Neural cell (in vitro differentiated cells): ENCODE data around the gene MAP3K15. TPM values are rescaled to one million over a fixed set of nuclear protein-coding genes. Genes with fewer than 3 reads are reported as not detected.

Experiments
- H2AFZ ChIP-seq: fragments of 200-600, 300-800 bp; sonication (generic), shearing (Covaris generic); 2 replicates; pipeline ENCODE4 v1.6.0; 2014; ENCODE audit warnings: low read depth, mild to moderate bottlenecking, antibody characterized with exemption, low read length, moderate library complexity
- H3F3A ChIP-seq: fragments of 200-600 bp; shearing (Covaris generic); 2 replicates; pipeline ENCODE4 v1.6.1; 2016; ENCODE audit warnings: mild to moderate bottlenecking, moderate library complexity, mixed read lengths, antibody characterized with exemption, low read length; ENCODE audit not compliant: insufficient read depth, poor library complexity, severe bottlenecking
- H3K27ac ChIP-seq: fragments of 200-600, 300-800 bp; sonication (generic), shearing (Covaris generic); 2 replicates; pipeline ENCODE4 v1.5.1; 2014; ENCODE audit warnings: mild to moderate bottlenecking, low read length, moderate library complexity
- H3K27me3 ChIP-seq: fragments of 300-800, 200-600 bp; sonication (generic), shearing (Covaris generic); 2 replicates; pipeline ENCODE4 v1.6.0; 2014; ENCODE audit warnings: mild to moderate bottlenecking, low read depth, low read length, moderate library complexity; ENCODE audit not compliant: insufficient read depth
- H3K36me3 ChIP-seq: fragments of 300-800, 200-600 bp; sonication (generic), shearing (Covaris generic); 2 replicates; pipeline ENCODE4 v1.5.1; 2014; ENCODE audit warnings: mild to moderate bottlenecking, antibody characterized with exemption, low read length, moderate library complexity; ENCODE audit not compliant: insufficient read depth
- H3K4me2 ChIP-seq: fragments of 300-800, 200-600 bp; sonication (generic), shearing (Covaris generic); 2 replicates; pipeline ENCODE4 v1.6.0; 2014; ENCODE audit warnings: mild to moderate bottlenecking, low read length
- H3K4me3 ChIP-seq: fragments of 300-800, 200-600 bp; sonication (generic), shearing (Covaris generic); 2 replicates; pipeline ENCODE4 v1.5.1; 2014; ENCODE audit warnings: mild to moderate bottlenecking, low read length, moderate library complexity
- H3K79me2 ChIP-seq: fragments of 200-600 bp; shearing (Covaris generic); replicated peaks from 2 replicates; pipeline ENCODE4 v1.6.0; 2014; ENCODE audit warnings: mild to moderate bottlenecking, low read length, moderate library complexity; ENCODE audit not compliant: insufficient read depth
- H3K9ac ChIP-seq: fragments of 300-800, 200-600 bp; sonication (generic), shearing (Covaris generic); 2 replicates; pipeline ENCODE4 v1.6.1; 2016; ENCODE audit warnings: mild to moderate bottlenecking, low read length, mixed read lengths
- H3K9me2 ChIP-seq: fragments of 200-600 bp; shearing (Covaris generic); 2 replicates; pipeline ENCODE4 v1.6.1; 2016; ENCODE audit warnings: mild to moderate bottlenecking, low read length, mixed read lengths; ENCODE audit not compliant: insufficient read depth
- H3K9me3 ChIP-seq: fragments of 200-600, 300-800 bp; sonication (generic), shearing (Covaris generic); 2 replicates; pipeline ENCODE4 v1.6.1; 2016; ENCODE audit warnings: mild to moderate bottlenecking, mixed run types, low read length, moderate library complexity, mixed read lengths
- H4K20me1 ChIP-seq: fragments of 200-600 bp; shearing (Covaris generic); 2 replicates; pipeline ENCODE4 v1.6.1; 2016; ENCODE audit warnings: mild to moderate bottlenecking, mixed run types; ENCODE audit not compliant: insufficient read depth
- EP300 ChIP-seq: fragments of 450-650 bp; conservative IDR thresholded peaks from 2 replicates; pipeline ENCODE4 v1.6.1; 2014; ENCODE audit warnings: antibody characterized with exemption, mild to moderate bottlenecking, moderate library complexity; ENCODE audit not compliant: poor library complexity, severe bottlenecking
- EZH2 ChIP-seq: fragments of 200-600, 300-800 bp; shearing (Covaris generic), sonication (generic); IDR thresholded peaks from 2 replicates; pipeline ENCODE4 v1.6.1; 2014; ENCODE audit warnings: antibody characterized with exemption, low read length, borderline replicate concordance, mild to moderate bottlenecking; ENCODE audit not compliant: insufficient read depth, poor library complexity, severe bottlenecking
- MXI1 ChIP-seq: fragments of 450-650 bp; conservative IDR thresholded peaks from 2 replicates; pipeline ENCODE4 v1.6.1; 2014; ENCODE audit warnings: antibody characterized with exemption, mild to moderate bottlenecking; ENCODE audit not compliant: poor library complexity, severe bottlenecking
- POLR2AphosphoS5 ChIP-seq: IDR thresholded peaks from 2 replicates; pipeline ENCODE4 v1.6.1; 2012
- RAD21 ChIP-seq: fragments of 450-650 bp; conservative IDR thresholded peaks from 2 replicates; pipeline ENCODE4 v1.6.1; 2014; ENCODE audit warnings: antibody characterized with exemption, mild to moderate bottlenecking, moderate library complexity
- SMC3 ChIP-seq: fragments of 450-650 bp; conservative IDR thresholded peaks from 2 replicates; pipeline ENCODE4 v1.6.1; 2014; ENCODE audit warnings: antibody characterized with exemption, mild to moderate bottlenecking, moderate library complexity; ENCODE audit not compliant: poor library complexity
- TAF1 ChIP-seq: IDR thresholded peaks from 2 replicates; pipeline ENCODE4 v1.6.1; 2012; ENCODE audit warnings: low read depth
- polyA plus RNA-seq: library from polyadenylated mRNA; depleted of rRNA; stranded (reverse); fragments of >200 nt; gene quantifications from 2 replicates; pipeline ENCODE4 v1.2.3, GENCODE V29; 2014
- TF ChIP-seq, protein P1 (sequence below): IDR thresholded peaks from 2 replicates; pipeline ENCODE4 v1.6.1; 2012; ENCODE audit warnings: borderline replicate concordance
- TF ChIP-seq, protein P2 (sequence below): fragments of 450-650 bp; IDR thresholded peaks from 2 replicates; pipeline ENCODE4 v1.5.1; 2014; ENCODE audit warnings: antibody characterized with exemption, mild to moderate bottlenecking, moderate library complexity; ENCODE audit not compliant: poor library complexity, severe bottlenecking

Gene MAP3K15
- polyA plus RNA-seq, 1 donor from 2014 or later, result not detected

DNA sequence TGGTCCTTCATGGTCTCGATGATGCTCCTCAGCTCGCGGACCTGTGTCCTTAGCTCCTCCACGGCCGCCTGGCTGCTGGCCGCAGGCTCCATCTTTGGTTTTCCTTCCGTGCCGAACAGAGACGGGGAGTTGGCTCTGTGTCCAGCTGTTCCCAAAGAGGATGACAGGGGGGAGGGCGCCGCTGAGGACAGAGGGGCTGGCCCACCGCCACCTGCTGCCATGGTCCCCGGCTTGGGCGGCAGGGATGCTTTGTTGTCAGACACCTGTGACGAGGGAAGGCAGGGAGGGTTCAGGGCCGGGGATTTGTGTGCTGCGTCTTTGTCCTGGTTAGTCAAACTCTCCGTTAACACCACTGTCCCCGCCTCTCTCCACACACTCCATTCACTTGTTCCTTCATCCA lies 26.6 kb upstream of the MAP3K15 start:
- Histone ChIP-seq H4K20me1 (no peaks in the 10 kb centered on the region), H2AFZ (no peak overlapping the region), H3K4me2 (no peak overlapping the region), H3K36me3 (no peaks in the 10 kb centered on the region), H3K27ac (no peak overlapping the region), H3K9me2 (no peaks in the 10 kb centered on the region), H3K4me3 (no peak overlapping the region), H3F3A (no peaks in the 10 kb centered on the region), H3K79me2 (no peaks in the 10 kb centered on the region), H3K27me3 (no peaks in the 10 kb centered on the region), H3K9me3 (no peaks in the 10 kb centered on the region), H3K9ac (no peak overlapping the region)
- TF ChIP-seq TAF1, result no peak
- TF ChIP-seq RAD21, result no peak
- no peak for TF ChIP-seq EZH2
- no peak for TF ChIP-seq POLR2AphosphoS5
- TF ChIP-seq, protein P1, sequence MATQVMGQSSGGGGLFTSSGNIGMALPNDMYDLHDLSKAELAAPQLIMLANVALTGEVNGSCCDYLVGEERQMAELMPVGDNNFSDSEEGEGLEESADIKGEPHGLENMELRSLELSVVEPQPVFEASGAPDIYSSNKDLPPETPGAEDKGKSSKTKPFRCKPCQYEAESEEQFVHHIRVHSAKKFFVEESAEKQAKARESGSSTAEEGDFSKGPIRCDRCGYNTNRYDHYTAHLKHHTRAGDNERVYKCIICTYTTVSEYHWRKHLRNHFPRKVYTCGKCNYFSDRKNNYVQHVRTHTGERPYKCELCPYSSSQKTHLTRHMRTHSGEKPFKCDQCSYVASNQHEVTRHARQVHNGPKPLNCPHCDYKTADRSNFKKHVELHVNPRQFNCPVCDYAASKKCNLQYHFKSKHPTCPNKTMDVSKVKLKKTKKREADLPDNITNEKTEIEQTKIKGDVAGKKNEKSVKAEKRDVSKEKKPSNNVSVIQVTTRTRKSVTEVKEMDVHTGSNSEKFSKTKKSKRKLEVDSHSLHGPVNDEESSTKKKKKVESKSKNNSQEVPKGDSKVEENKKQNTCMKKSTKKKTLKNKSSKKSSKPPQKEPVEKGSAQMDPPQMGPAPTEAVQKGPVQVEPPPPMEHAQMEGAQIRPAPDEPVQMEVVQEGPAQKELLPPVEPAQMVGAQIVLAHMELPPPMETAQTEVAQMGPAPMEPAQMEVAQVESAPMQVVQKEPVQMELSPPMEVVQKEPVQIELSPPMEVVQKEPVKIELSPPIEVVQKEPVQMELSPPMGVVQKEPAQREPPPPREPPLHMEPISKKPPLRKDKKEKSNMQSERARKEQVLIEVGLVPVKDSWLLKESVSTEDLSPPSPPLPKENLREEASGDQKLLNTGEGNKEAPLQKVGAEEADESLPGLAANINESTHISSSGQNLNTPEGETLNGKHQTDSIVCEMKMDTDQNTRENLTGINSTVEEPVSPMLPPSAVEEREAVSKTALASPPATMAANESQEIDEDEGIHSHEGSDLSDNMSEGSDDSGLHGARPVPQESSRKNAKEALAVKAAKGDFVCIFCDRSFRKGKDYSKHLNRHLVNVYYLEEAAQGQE, result no peak
- TF ChIP-seq SMC3, result no peak
- no peak for TF ChIP-seq EP300
- TF ChIP-seq, protein P2, sequence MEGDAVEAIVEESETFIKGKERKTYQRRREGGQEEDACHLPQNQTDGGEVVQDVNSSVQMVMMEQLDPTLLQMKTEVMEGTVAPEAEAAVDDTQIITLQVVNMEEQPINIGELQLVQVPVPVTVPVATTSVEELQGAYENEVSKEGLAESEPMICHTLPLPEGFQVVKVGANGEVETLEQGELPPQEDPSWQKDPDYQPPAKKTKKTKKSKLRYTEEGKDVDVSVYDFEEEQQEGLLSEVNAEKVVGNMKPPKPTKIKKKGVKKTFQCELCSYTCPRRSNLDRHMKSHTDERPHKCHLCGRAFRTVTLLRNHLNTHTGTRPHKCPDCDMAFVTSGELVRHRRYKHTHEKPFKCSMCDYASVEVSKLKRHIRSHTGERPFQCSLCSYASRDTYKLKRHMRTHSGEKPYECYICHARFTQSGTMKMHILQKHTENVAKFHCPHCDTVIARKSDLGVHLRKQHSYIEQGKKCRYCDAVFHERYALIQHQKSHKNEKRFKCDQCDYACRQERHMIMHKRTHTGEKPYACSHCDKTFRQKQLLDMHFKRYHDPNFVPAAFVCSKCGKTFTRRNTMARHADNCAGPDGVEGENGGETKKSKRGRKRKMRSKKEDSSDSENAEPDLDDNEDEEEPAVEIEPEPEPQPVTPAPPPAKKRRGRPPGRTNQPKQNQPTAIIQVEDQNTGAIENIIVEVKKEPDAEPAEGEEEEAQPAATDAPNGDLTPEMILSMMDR, result no peak
- TF ChIP-seq MXI1, result no peak

DNA sequence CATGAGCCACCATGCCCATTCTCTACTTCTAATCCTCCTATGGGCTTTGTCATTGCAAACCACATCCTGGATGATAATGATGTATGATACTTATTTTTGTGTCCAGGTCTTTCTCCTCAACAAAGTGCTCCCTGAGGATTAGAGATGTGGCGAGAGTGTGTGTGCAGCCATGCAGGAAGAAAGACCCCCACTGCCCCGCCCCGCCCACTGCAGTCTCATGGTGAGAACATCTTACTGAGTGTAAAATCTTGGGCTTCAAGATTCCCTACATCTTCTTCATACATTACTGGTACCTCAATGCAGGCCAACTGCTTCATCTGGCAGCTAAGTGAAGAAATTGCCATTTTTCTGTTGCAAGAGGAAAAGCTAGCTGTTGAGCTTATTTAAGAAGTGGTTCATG lies 25.9 kb upstream of the MAP3K15 start:
- Histone ChIP-seq H3F3A (no peaks in the 10 kb centered on the region), H3K27me3 (no peaks in the 10 kb centered on the region), H4K20me1 (no peaks in the 10 kb centered on the region), H3K4me3 (no peak overlapping the region), H3K9me3 (no peaks in the 10 kb centered on the region), H3K9ac (no peak overlapping the region), H2AFZ (no peak overlapping the region), H3K79me2 (no peaks in the 10 kb centered on the region), H3K27ac (no peak overlapping the region), H3K36me3 (no peaks in the 10 kb centered on the region), H3K9me2 (no peaks in the 10 kb centered on the region), H3K4me2 (no peak overlapping the region)
- TF ChIP-seq RAD21, result no peak

DNA sequence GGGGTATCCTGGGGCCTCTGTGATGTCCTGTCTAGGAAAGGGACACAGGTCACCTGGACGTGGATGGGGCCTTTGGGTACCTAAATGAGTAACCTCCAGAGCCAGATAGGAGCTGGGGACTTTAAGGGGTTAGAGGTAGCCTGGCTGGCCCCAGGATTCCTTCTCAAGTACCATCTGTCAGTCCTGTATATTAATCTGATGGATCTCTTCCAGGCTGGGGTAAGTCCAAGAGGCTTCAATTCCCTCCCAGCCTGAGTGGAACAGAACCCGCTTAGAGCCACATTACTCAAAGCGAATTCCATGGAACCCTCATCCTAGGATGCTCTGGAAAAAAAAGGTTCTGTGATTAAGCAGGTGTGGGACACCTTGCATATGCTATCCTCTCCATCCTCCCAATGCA lies 24.8 kb upstream of the MAP3K15 start:
- no peak overlapping the region for H3K4me2 ChIP-seq
- no peak overlapping the region for H3K9ac ChIP-seq
- no peak overlapping the region for H3K4me3 ChIP-seq
- no peaks in the 10 kb centered on the region for H3F3A ChIP-seq
- H3K27me3 ChIP-seq, result no peaks in the 10 kb centered on the region
- H4K20me1 ChIP-seq, result no peaks in the 10 kb centered on the region
- no peak overlapping the region for H2AFZ ChIP-seq
- H3K79me2 ChIP-seq, result no peaks in the 10 kb centered on the region
- no peak overlapping the region for H3K27ac ChIP-seq
- H3K9me2 ChIP-seq, result no peaks in the 10 kb centered on the region
- no peaks in the 10 kb centered on the region for H3K36me3 ChIP-seq
- no peaks in the 10 kb centered on the region for H3K9me3 ChIP-seq
- TF ChIP-seq SMC3 (no peak), MXI1 (no peak), EZH2 (no peak), POLR2AphosphoS5 (no peak), RAD21 (no peak), TAF1 (no peak), EP300 (no peak)
- TF ChIP-seq, protein P1, result no peak
- TF ChIP-seq, protein P2, result no peak
